MM.1S (cell line): ENCODE measurements around the gene AP3D1.

Experiments
- CTCF ChIP-seq: fragments of 300-600 bp; sonication (generic); IDR thresholded peaks from 2 replicates; pipeline ENCODE4 v1.5.1; 2016; ENCODE audit warnings: antibody characterized with exemption, low read length, mixed read lengths
- EZH2 ChIP-seq: fragments of 300-600 bp; sonication (generic); optimal IDR thresholded peaks from 2 replicates; pipeline ENCODE3; 2017; ENCODE audit warnings: low read depth, mild to moderate bottlenecking, antibody characterized with exemption, low read length, mixed read lengths

GRCh38 chr19:2083174-2083854 lies 68.1 kb downstream of the AP3D1 start:
- TF ChIP-seq CTCF (no peak), EZH2 (no peak)
